SK-N-SH (cell line): ENCODE measurements around the gene OR8D1. TPM values are rescaled to one million over a fixed set of nuclear protein-coding genes. Genes with fewer than 3 reads are reported as not detected.

Experiments
- CTCF ChIA-PET: fragments of 300-600, 350-600 bp; formaldehyde crosslinking; extraction: SDS; loops from one replicate; lab custom pipeline; 2021; lab: Yijun Ruan, JAX
- POLR2A ChIA-PET: fragments of 350-600 bp; sonication (Branson Sonifier 250); formaldehyde crosslinking; extraction: SDS; loops from one replicate; lab custom pipeline; 2020; ENCODE audit warnings: antibody characterized with exemption, inconsistent platforms; lab: Yijun Ruan, JAX
- DNase-seq: peaks from one replicate; pipeline ENCODE4 v3.0.0; 2012
- H2AFZ ChIP-seq: fragments of 200-600 bp; sonication (generic); 2 replicates; pipeline ENCODE4 v1.8.1; 2016; ENCODE audit warnings: antibody characterized with exemption, mild to moderate bottlenecking, low read depth
- H3F3A ChIP-seq: fragments of 200-600 bp; sonication (generic); replicated peaks from 2 replicates; pipeline ENCODE3; 2016; ENCODE audit warnings: antibody characterized with exemption, mild to moderate bottlenecking; ENCODE audit not compliant: insufficient read depth
- H3K27ac ChIP-seq, 2 experiments: fragments of 200-500 bp in 1 of 2; fragments of 200-600 bp in 1 of 2; sonication (Bioruptor generic) in 1 of 2; sonication (generic), shearing (Covaris generic) in 1 of 2; 2 replicates each; pipeline versions ENCODE4 v1.5.1 to v1.6.1; 2014 to 2016; ENCODE audit warnings: low read depth in 2 of 2, inconsistent platforms in 1 of 2, low read length in 1 of 2, mild to moderate bottlenecking in 1 of 2, mixed read lengths in 1 of 2
- H3K27me3 ChIP-seq: fragments of 200-600 bp; sonication (generic), shearing (Covaris generic); 2 replicates; pipeline ENCODE4 v1.6.1; 2016; ENCODE audit warnings: mixed run types; ENCODE audit not compliant: insufficient read depth
- H3K36me3 ChIP-seq, 2 experiments: fragments of 200-500 bp in 1 of 2; fragments of 200-600 bp in 1 of 2; sonication (Bioruptor generic) in 1 of 2; sonication (generic) in 1 of 2; replicated peaks in 1 of 2; 2 replicates each; pipeline versions ENCODE3 to v1.5.1; 2014 to 2016; ENCODE audit warnings: low read length in 1 of 2, mild to moderate bottlenecking in 1 of 2; ENCODE audit not compliant: insufficient read depth in 2 of 2, control insufficient read depth in 1 of 2
- H3K4me1 ChIP-seq, 2 experiments: fragments of 200-500 bp in 1 of 2; fragments of 200-600 bp in 1 of 2; sonication (Bioruptor generic) in 1 of 2; sonication (generic), shearing (Covaris generic) in 1 of 2; 2 replicates each; pipeline versions ENCODE4 v1.5.1 to v1.6.1; 2014 to 2016; ENCODE audit warnings: low read depth in 1 of 2, low read length in 1 of 2, mixed run types in 1 of 2; ENCODE audit not compliant: insufficient read depth in 2 of 2, control insufficient read depth in 1 of 2
- H3K4me2 ChIP-seq: fragments of 200-600 bp; sonication (generic), shearing (Covaris generic); 2 replicates; pipeline ENCODE4 v1.6.1; 2017; ENCODE audit warnings: mixed run types
- H3K4me3 ChIP-seq, 2 experiments: fragments of 200-500 bp in 1 of 2; fragments of 200-600 bp in 1 of 2; sonication (Bioruptor generic) in 1 of 2; sonication (generic), shearing (Covaris generic) in 1 of 2; 2 replicates each; pipeline versions ENCODE4 v1.5.1 to v1.8.1; 2014 to 2016; ENCODE audit warnings: low read depth in 2 of 2, inconsistent platforms in 1 of 2, low read length in 1 of 2, mild to moderate bottlenecking in 1 of 2, mixed read lengths in 1 of 2, moderate library complexity in 1 of 2
- H3K79me2 ChIP-seq: fragments of 200-600 bp; sonication (generic); 2 replicates; pipeline ENCODE4 v1.8.1; 2017; ENCODE audit warnings: mild to moderate bottlenecking; ENCODE audit not compliant: insufficient read depth
- H3K9ac ChIP-seq: fragments of 200-600 bp; sonication (generic); 2 replicates; pipeline ENCODE4 v1.6.1; 2017; ENCODE audit warnings: mixed run types
- H3K9me2 ChIP-seq: fragments of 200-600 bp; sonication (generic); 2 replicates; pipeline ENCODE4 v1.6.1; 2017; ENCODE audit warnings: mixed run types
- H3K9me3 ChIP-seq: fragments of 200-600 bp; sonication (generic); 2 replicates; pipeline ENCODE4 v1.6.1; 2017; ENCODE audit warnings: mixed run types, mild to moderate bottlenecking, moderate library complexity
- H4K20me1 ChIP-seq: fragments of 200-600 bp; sonication (generic); 2 replicates; pipeline ENCODE4 v1.6.1; 2017; ENCODE audit warnings: mild to moderate bottlenecking, mixed run types; ENCODE audit not compliant: insufficient read depth
- ELF1 ChIP-seq: IDR thresholded peaks from 2 replicates; pipeline ENCODE4 v1.4.0; 2012
- MEF2A ChIP-seq: IDR thresholded peaks from 2 replicates; pipeline ENCODE4 v1.4.0; 2012; ENCODE audit warnings: low read depth, borderline replicate concordance
- RCOR1 ChIP-seq: fragments of 150-350 bp; IDR thresholded peaks from 2 replicates; pipeline ENCODE4 v1.6.1; 2017; ENCODE audit warnings: antibody characterized with exemption, low read length
- RFX5 ChIP-seq: IDR thresholded peaks from 2 replicates; pipeline ENCODE4 v1.6.1; 2012; ENCODE audit warnings: mild to moderate bottlenecking, improper control_type of control experiment, low read length
- RXRA ChIP-seq: IDR thresholded peaks from 2 replicates; pipeline ENCODE4 v1.4.0; 2012; ENCODE audit warnings: low read depth, mild to moderate bottlenecking, borderline replicate concordance
- TAF1 ChIP-seq: IDR thresholded peaks from 2 replicates; pipeline ENCODE4 v1.6.1; 2012; ENCODE audit warnings: low read depth, mild to moderate bottlenecking, low read length, moderate library complexity, borderline replicate concordance
- WGBS: methylation state at CpG from one replicate; pipeline ENCODE4 v1.1.6; 2017; ENCODE audit warnings: low lambda C conversion rate; 5-methylcytosine and 5-hydroxymethylcytosine counted together
- polyA plus RNA-seq, 3 experiments: library from polyadenylated mRNA; depleted of rRNA; stranded (reverse); fragments of >200 nt; gene quantifications; 2 replicates each; pipeline ENCODE4 v1.2.3, GENCODE V29; 2012
- TF ChIP-seq, protein P1 (sequence below): fragments of 200-600 bp; sonication (generic); IDR thresholded peaks from 2 replicates; pipeline ENCODE4 v1.6.1; 2017; ENCODE audit warnings: antibody characterized with exemption, mild to moderate bottlenecking, moderate library complexity
- TF ChIP-seq, protein P2 (sequence below): IDR thresholded peaks from 2 replicates; pipeline ENCODE4 v1.4.0; 2012; ENCODE audit warnings: low read depth
- TF ChIP-seq, protein P3 (sequence below): IDR thresholded peaks from 2 replicates; pipeline ENCODE4 v1.4.0; 2012; ENCODE audit warnings: low read depth, borderline replicate concordance

The OR8D1 gene
- polyA plus RNA-seq, 1 of the 3 experiments (the other 2 are of a cell fraction), result not detected

DNA sequence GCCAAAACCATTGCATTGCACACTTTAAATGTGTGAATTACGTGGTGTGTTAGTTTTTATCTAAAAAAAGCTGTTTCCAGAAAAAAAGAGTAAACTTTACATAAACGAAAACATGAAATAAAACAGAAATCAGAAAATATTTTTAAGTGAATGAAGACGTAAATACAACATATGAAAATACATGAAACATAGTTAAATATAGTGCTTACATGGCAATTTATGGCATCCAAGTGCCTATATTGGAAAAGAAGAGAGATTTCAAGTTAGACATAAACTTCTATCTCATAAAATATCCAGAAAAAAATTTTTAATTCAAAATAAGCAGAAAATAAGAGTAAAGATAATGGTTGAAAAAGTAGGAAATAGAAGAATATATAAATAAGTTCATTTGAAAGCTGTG lies 18.1 kb upstream of the OR8D1 start:
- Histone ChIP-seq H2AFZ (no peak overlapping the region), H3K9me3 (no peaks in the 10 kb centered on the region), H4K20me1 (no peaks in the 10 kb centered on the region), H3K27me3 (no peaks in the 10 kb centered on the region; the same call in 1 of the 2 replicates), H3K79me2 (no peaks in the 10 kb centered on the region), H3K4me2 (no peak overlapping the region), H3F3A (no peaks in the 10 kb centered on the region), H3K4me1 (no peaks in the 10 kb centered on the region), H3K9ac (no peak overlapping the region), H3K4me3 (no peak overlapping the region), H3K36me3 (no peaks in the 10 kb centered on the region), H3K27ac (no peak overlapping the region), H3K9me2 (no peaks in the 10 kb centered on the region)
- ChIA-PET CTCF (interaction anchor here (0.8 kb wide), 1 partner anchor 116 kb away, joined by 3 read pairs; no protein-coding TSS in a partner anchor), POLR2A (no interaction called here)
- WGBS, result 2% methylated on average over 3 of the region's 3 CpGs
- no peak for DNase-seq
- TF ChIP-seq MEF2A (no peak), RFX5 (no peak)
- TF ChIP-seq, protein P1, sequence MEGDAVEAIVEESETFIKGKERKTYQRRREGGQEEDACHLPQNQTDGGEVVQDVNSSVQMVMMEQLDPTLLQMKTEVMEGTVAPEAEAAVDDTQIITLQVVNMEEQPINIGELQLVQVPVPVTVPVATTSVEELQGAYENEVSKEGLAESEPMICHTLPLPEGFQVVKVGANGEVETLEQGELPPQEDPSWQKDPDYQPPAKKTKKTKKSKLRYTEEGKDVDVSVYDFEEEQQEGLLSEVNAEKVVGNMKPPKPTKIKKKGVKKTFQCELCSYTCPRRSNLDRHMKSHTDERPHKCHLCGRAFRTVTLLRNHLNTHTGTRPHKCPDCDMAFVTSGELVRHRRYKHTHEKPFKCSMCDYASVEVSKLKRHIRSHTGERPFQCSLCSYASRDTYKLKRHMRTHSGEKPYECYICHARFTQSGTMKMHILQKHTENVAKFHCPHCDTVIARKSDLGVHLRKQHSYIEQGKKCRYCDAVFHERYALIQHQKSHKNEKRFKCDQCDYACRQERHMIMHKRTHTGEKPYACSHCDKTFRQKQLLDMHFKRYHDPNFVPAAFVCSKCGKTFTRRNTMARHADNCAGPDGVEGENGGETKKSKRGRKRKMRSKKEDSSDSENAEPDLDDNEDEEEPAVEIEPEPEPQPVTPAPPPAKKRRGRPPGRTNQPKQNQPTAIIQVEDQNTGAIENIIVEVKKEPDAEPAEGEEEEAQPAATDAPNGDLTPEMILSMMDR, result no peak

DNA sequence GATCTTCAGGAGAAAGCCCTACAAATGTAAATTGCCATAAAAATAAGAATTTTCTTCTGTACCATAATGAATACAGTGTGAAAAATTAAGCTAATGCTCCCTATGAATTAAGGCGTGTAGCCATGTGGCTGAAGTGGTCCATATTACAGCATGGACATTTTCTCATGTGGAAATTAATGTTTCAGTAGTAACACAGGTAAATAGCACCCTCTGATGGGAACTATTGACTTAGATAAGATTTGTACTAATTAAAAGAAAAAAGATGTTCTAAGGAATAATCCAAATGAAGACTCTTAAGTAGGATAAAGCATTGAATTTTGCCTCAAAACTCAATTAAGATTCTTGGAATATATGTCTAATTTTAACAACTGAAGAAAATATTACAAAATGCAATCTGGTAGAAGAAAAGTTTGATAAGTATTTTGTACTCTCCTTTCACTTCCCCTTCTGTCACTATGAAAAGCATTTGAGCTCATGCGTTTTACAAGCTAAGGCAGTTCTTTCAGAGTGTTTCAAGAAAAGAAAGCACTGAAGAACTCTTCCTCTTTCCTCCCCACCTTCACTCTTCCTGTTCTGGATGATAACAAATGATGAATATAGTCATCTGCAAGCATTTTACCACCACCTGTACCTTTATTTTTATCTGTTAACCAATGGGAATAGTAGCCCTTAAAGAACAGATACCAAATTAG lies 16.2 kb upstream of the OR8D1 start:
- H3K9me3 ChIP-seq, result no peaks in the 10 kb centered on the region
- no peak for TF ChIP-seq ELF1
- no peak for TF ChIP-seq TAF1
- no peak for TF ChIP-seq RCOR1
- TF ChIP-seq RXRA, result no peak
- TF ChIP-seq, protein P2, sequence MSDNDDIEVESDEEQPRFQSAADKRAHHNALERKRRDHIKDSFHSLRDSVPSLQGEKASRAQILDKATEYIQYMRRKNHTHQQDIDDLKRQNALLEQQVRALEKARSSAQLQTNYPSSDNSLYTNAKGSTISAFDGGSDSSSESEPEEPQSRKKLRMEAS, result no peak
- TF ChIP-seq, all 33 proteins: peak for 0
- Histone ChIP-seq H3K9ac (no peak overlapping the region), H3K27ac (no peak overlapping the region), H3K4me2 (no peak overlapping the region), H3K4me3 (no peak overlapping the region), H3K79me2 (no peaks in the 10 kb centered on the region), H3K9me2 (no peaks in the 10 kb centered on the region), H3K36me3 (no peaks in the 10 kb centered on the region), H3K4me1 (no peaks in the 10 kb centered on the region), H2AFZ (no peak overlapping the region), H3K27me3 (no peaks in the 10 kb centered on the region; the same call in 1 of the 2 replicates), H3F3A (no peaks in the 10 kb centered on the region), H4K20me1 (no peaks in the 10 kb centered on the region)
- WGBS, result 5% methylated on average over 2 of the region's 2 CpGs
- ChIA-PET POLR2A (no interaction called here), CTCF (no interaction called here)
- no peak for DNase-seq

DNA sequence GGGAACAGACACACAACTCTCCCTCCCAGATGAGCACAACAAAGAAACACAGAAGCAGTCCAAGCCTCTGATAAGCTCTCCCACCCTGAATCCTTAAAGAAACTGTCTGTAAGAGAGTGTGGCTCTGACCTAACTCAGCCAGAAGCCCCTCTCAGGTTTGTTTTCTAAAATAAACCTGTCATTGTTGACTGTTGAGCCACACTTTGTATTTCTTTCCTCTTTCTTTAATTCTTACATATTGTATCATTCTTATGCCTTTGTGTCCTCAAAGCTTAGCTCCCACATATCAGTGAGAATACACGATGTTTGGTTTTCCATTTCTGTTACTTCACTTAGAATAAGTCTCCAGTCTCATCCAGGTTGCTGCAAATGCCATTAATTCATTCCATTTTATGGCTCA lies 14.0 kb upstream of the OR8D1 start:
- no peak overlapping the region for H3K4me2 ChIP-seq
- H3K9me3 ChIP-seq, result no peaks in the 10 kb centered on the region
- no peak overlapping the region for H3K9ac ChIP-seq
- no peak overlapping the region for H3K27ac ChIP-seq
- no peaks in the 10 kb centered on the region for H3K79me2 ChIP-seq
- no peaks in the 10 kb centered on the region for H3K36me3 ChIP-seq
- WGBS, result 3% methylated on average over 1 of the region's 1 CpG
- H3K4me1 ChIP-seq, result no peaks in the 10 kb centered on the region
- no peak for DNase-seq
- H2AFZ ChIP-seq, result no peak overlapping the region
- ChIA-PET POLR2A (no interaction called here), CTCF (interaction anchor here (0.7 kb wide), 1 partner anchor 10 kb away, joined by 3 read pairs; no protein-coding TSS in a partner anchor)
- H3K4me3 ChIP-seq, result no peak overlapping the region
- H3F3A ChIP-seq, result no peaks in the 10 kb centered on the region
- no peaks in the 10 kb centered on the region; the same call in 1 of the 2 replicates for H3K27me3 ChIP-seq
- no peaks in the 10 kb centered on the region for H3K9me2 ChIP-seq
- TF ChIP-seq, protein P3, sequence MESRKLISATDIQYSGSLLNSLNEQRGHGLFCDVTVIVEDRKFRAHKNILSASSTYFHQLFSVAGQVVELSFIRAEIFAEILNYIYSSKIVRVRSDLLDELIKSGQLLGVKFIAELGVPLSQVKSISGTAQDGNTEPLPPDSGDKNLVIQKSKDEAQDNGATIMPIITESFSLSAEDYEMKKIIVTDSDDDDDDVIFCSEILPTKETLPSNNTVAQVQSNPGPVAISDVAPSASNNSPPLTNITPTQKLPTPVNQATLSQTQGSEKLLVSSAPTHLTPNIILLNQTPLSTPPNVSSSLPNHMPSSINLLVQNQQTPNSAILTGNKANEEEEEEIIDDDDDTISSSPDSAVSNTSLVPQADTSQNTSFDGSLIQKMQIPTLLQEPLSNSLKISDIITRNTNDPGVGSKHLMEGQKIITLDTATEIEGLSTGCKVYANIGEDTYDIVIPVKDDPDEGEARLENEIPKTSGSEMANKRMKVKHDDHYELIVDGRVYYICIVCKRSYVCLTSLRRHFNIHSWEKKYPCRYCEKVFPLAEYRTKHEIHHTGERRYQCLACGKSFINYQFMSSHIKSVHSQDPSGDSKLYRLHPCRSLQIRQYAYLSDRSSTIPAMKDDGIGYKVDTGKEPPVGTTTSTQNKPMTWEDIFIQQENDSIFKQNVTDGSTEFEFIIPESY, result no peak
- TF ChIP-seq, all 33 proteins: peak for 0
- H4K20me1 ChIP-seq, result no peaks in the 10 kb centered on the region
